ENCODE data around the gene GREM2. TPM values are rescaled to one million over a fixed set of nuclear protein-coding genes. Genes with fewer than 3 reads are reported as not detected.

Gene GREM2
- total RNA-seq, 2 experiments from 2014 or later, result 0.17 to 0.25 TPM

GRCh38 chr1:240503558-240503957 is 108.4 kb downstream of the GREM2 start:
- Mint-ChIP-seq H3K9me3 (no peaks in the 10 kb centered on the region), H3K4me1 (ENCODE audit: low read depth) (no peaks in the 10 kb centered on the region), H3K4me3 (no peak overlapping the region), H3K27me3 (ENCODE audit: low read depth) (peaks cover 2% of the 10 kb centered on the region), H3K36me3 (ENCODE audit: low read depth) (no peaks in the 10 kb centered on the region), H3K27ac (no peak overlapping the region)
- no peak for DNase-seq
- intact Hi-C loops (cut with micrococcal nuclease), result no loop called here
- CTCF ChIA-PET, result no interaction called here

GRCh38 chr1:240503036-240503435 is 108.9 kb downstream of the GREM2 start:
- intact Hi-C loops (cut with micrococcal nuclease), result no loop called here
- Mint-ChIP-seq H3K9me3 (no peaks in the 10 kb centered on the region), H3K27me3 (ENCODE audit: low read depth) (peaks cover 1% of the 10 kb centered on the region), H3K4me1 (ENCODE audit: low read depth) (no peaks in the 10 kb centered on the region), H3K36me3 (ENCODE audit: low read depth) (no peaks in the 10 kb centered on the region), H3K4me3 (no peak overlapping the region), H3K27ac (no peak overlapping the region)
- DNase-seq, result no peak
- CTCF ChIA-PET, result no interaction called here

GRCh38 chr1:240501115-240501514 is 110.8 kb downstream of the GREM2 start:
- intact Hi-C loops (cut with micrococcal nuclease), result no loop called here
- no peaks in the 10 kb centered on the region for H3K36me3 Mint-ChIP-seq (ENCODE audit: low read depth)
- DNase-seq, result no peak
- no peaks in the 10 kb centered on the region for H3K27me3 Mint-ChIP-seq (ENCODE audit: low read depth)
- CTCF ChIA-PET, result no interaction called here
- no peak overlapping the region for H3K4me3 Mint-ChIP-seq
- H3K4me1 Mint-ChIP-seq (ENCODE audit: low read depth), result no peaks in the 10 kb centered on the region
- no peak overlapping the region for H3K27ac Mint-ChIP-seq
- H3K9me3 Mint-ChIP-seq, result no peaks in the 10 kb centered on the region

GRCh38 chr1:240500647-240501046 is 111.3 kb downstream of the GREM2 start:
- no peaks in the 10 kb centered on the region for H3K9me3 Mint-ChIP-seq
- H3K27me3 Mint-ChIP-seq (ENCODE audit: low read depth), result no peaks in the 10 kb centered on the region
- intact Hi-C loops (cut with micrococcal nuclease), result no loop called here
- no peaks in the 10 kb centered on the region for H3K36me3 Mint-ChIP-seq (ENCODE audit: low read depth)
- no peaks in the 10 kb centered on the region for H3K4me1 Mint-ChIP-seq (ENCODE audit: low read depth)
- H3K4me3 Mint-ChIP-seq, result no peak overlapping the region
- no peak overlapping the region for H3K27ac Mint-ChIP-seq
- no peak for DNase-seq
- CTCF ChIA-PET, result interaction anchor here (0.6 kb wide), 1 partner anchor 313 kb away, joined by 3 read pairs; no protein-coding TSS in a partner anchor

GRCh38 chr1:240499012-240499411 is 112.9 kb downstream of the GREM2 start:
- no peaks in the 10 kb centered on the region for H3K36me3 Mint-ChIP-seq (ENCODE audit: low read depth)
- H3K4me3 Mint-ChIP-seq, result no peak overlapping the region
- CTCF ChIA-PET, result no interaction called here
- no peaks in the 10 kb centered on the region for H3K27me3 Mint-ChIP-seq (ENCODE audit: low read depth)
- H3K4me1 Mint-ChIP-seq (ENCODE audit: low read depth), result no peaks in the 10 kb centered on the region
- DNase-seq, result no peak
- no peaks in the 10 kb centered on the region for H3K9me3 Mint-ChIP-seq
- no peak overlapping the region for H3K27ac Mint-ChIP-seq
- intact Hi-C loops (cut with micrococcal nuclease), result no loop called here

- Mint-ChIP-seq H3K4me3 (no peak overlapping the region), H3K36me3 (ENCODE audit: low read depth) (no peaks in the 10 kb centered on the region), H3K27me3 (ENCODE audit: low read depth) (no peaks in the 10 kb centered on the region), H3K27ac (no peak overlapping the region), H3K9me3 (no peaks in the 10 kb centered on the region), H3K4me1 (ENCODE audit: low read depth) (no peaks in the 10 kb centered on the region)
- no peak for DNase-seq
- CTCF ChIA-PET, result no interaction called here
- intact Hi-C loops (cut with micrococcal nuclease), result no loop called here
Observed at GRCh38 chr1:240498335-240498734, 113.6 kb downstream of the GREM2 start.

GRCh38 chr1:240497908-240498307 is 114.0 kb downstream of the GREM2 start:
- no peak overlapping the region for H3K27ac Mint-ChIP-seq

GRCh38 chr1:240496941-240497340 is 115.0 kb downstream of the GREM2 start:
- CTCF ChIA-PET, result no interaction called here
- Mint-ChIP-seq H3K9me3 (no peaks in the 10 kb centered on the region), H3K36me3 (ENCODE audit: low read depth) (no peaks in the 10 kb centered on the region), H3K27me3 (ENCODE audit: low read depth) (peaks cover 4% of the 10 kb centered on the region), H3K4me3 (no peak overlapping the region), H3K27ac (no peak overlapping the region), H3K4me1 (ENCODE audit: low read depth) (peaks cover 2% of the 10 kb centered on the region)
- intact Hi-C loops (cut with micrococcal nuclease), result no loop called here
- DNase-seq, result no peak

More at GRCh38 chr1:240497908-240498307, 114.0 kb downstream of the GREM2 start:
- H3K4me3 Mint-ChIP-seq, result no peak overlapping the region
- CTCF ChIA-PET, result no interaction called here
- intact Hi-C loops (cut with micrococcal nuclease), result no loop called here
- H3K4me1 Mint-ChIP-seq (ENCODE audit: low read depth), result no peaks in the 10 kb centered on the region
- H3K36me3 Mint-ChIP-seq (ENCODE audit: low read depth), result no peaks in the 10 kb centered on the region
- H3K9me3 Mint-ChIP-seq, result no peaks in the 10 kb centered on the region
- no peaks in the 10 kb centered on the region for H3K27me3 Mint-ChIP-seq (ENCODE audit: low read depth)
- DNase-seq, result no peak

GRCh38 chr1:240496356-240496755 is 115.6 kb downstream of the GREM2 start:
- CTCF ChIA-PET, result no interaction called here
- Mint-ChIP-seq H3K4me1 (ENCODE audit: low read depth) (peaks cover 2% of the 10 kb centered on the region), H3K27me3 (ENCODE audit: low read depth) (peaks cover 9% of the 10 kb centered on the region)

GRCh38 chr1:240495601-240496000 is 116.4 kb downstream of the GREM2 start:
- H3K4me3 Mint-ChIP-seq, result no peak overlapping the region
- no peak for DNase-seq
- CTCF ChIA-PET, result no interaction called here
- no peaks in the 10 kb centered on the region for H3K9me3 Mint-ChIP-seq
- intact Hi-C loops (cut with micrococcal nuclease), result no loop called here
- peaks cover 2% of the 10 kb centered on the region for H3K4me1 Mint-ChIP-seq (ENCODE audit: low read depth)
- H3K27me3 Mint-ChIP-seq (ENCODE audit: low read depth), result peaks cover 14% of the 10 kb centered on the region
- H3K36me3 Mint-ChIP-seq (ENCODE audit: low read depth), result no peaks in the 10 kb centered on the region
- H3K27ac Mint-ChIP-seq, result no peak overlapping the region

More at GRCh38 chr1:240496356-240496755, 115.6 kb downstream of the GREM2 start:
- no peaks in the 10 kb centered on the region for H3K9me3 Mint-ChIP-seq
- intact Hi-C loops (cut with micrococcal nuclease), result no loop called here
- no peak for DNase-seq
- no peak overlapping the region for H3K4me3 Mint-ChIP-seq
- H3K36me3 Mint-ChIP-seq (ENCODE audit: low read depth), result no peaks in the 10 kb centered on the region
- no peak overlapping the region for H3K27ac Mint-ChIP-seq

- CTCF ChIA-PET, result interaction anchor here (0.6 kb wide), 1 partner anchor 23 kb away, joined by 3 read pairs; no protein-coding TSS in a partner anchor
- peak; percentile 11 for DNase-seq
- no peak overlapping the region for H3K27ac Mint-ChIP-seq
- H3K4me3 Mint-ChIP-seq, result peak overlapping the region; percentile 21
- H3K27me3 Mint-ChIP-seq (ENCODE audit: low read depth), result peaks cover 14% of the 10 kb centered on the region
- H3K9me3 Mint-ChIP-seq, result no peaks in the 10 kb centered on the region
- intact Hi-C loops (cut with micrococcal nuclease), result no loop called here
- H3K36me3 Mint-ChIP-seq (ENCODE audit: low read depth), result no peaks in the 10 kb centered on the region
- H3K4me1 Mint-ChIP-seq (ENCODE audit: low read depth), result peaks cover 2% of the 10 kb centered on the region
Observed at GRCh38 chr1:240492832-240493440, 119.0 kb downstream of the GREM2 start.

GRCh38 chr1:240491796-240492195 is 120.2 kb downstream of the GREM2 start:
- Mint-ChIP-seq H3K27me3 (ENCODE audit: low read depth) (peaks cover 14% of the 10 kb centered on the region), H3K4me3 (no peak overlapping the region), H3K36me3 (ENCODE audit: low read depth) (no peaks in the 10 kb centered on the region), H3K4me1 (ENCODE audit: low read depth) (peaks cover 2% of the 10 kb centered on the region), H3K9me3 (no peaks in the 10 kb centered on the region), H3K27ac (no peak overlapping the region)
- CTCF ChIA-PET, result no interaction called here
- intact Hi-C loops (cut with micrococcal nuclease), result no loop called here
- DNase-seq, result no peak

GRCh38 chr1:240491156-240491555 is 120.8 kb downstream of the GREM2 start:
- H3K9me3 Mint-ChIP-seq, result no peaks in the 10 kb centered on the region

More at GRCh38 chr1:240491156-240491555, 120.8 kb downstream of the GREM2 start:
- Mint-ChIP-seq H3K27ac (no peak overlapping the region), H3K36me3 (ENCODE audit: low read depth) (no peaks in the 10 kb centered on the region), H3K4me3 (no peak overlapping the region), H3K4me1 (ENCODE audit: low read depth) (peaks cover 2% of the 10 kb centered on the region), H3K27me3 (ENCODE audit: low read depth) (peaks cover 14% of the 10 kb centered on the region)
- intact Hi-C loops (cut with micrococcal nuclease), result no loop called here
- no peak for DNase-seq
- CTCF ChIA-PET, result no interaction called here

Measured in activated naive CD4-positive, alpha-beta T cell treated with anti-CD3 and anti-CD28 coated beads for 36 hours (primary cell).